Measurements from ENCODE around the gene JAM3.

Gene JAM3

DNA sequence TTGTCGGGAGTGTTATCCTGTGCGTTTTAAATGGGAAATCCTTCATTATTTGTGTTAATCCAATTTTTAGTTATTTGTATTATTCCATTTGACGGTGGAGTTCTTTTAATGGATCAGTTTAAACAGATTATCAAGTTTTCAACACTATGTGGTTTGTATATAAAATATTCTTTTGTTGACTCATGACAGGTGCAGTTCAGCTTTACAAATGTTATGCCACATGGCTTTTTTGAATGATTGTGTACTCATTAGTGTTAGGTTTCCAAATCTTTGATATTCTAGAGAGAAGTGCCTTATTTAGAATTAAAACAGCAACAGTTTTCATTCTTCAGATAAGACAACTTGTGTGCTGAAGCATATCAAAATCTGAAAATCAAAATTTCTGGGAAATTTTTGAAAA is 2.4 kb downstream of the JAM3 start:
- Histone ChIP-seq H2BK15ac (ENCODE audit: low read depth, poor library complexity, severe bottlenecking) (no peak overlapping the region), H4K8ac (ENCODE audit: low read length) (no peak overlapping the region), H3K79me1 (replicated peaks; ENCODE audit: low read length, poor library complexity, severe bottlenecking) (peaks cover 2% of the 10 kb centered on the region), H2AK5ac (ENCODE audit: low read length, severe bottlenecking) (no peak overlapping the region), H2BK120ac (ENCODE audit: low read depth, low read length) (no peak overlapping the region), H3K9ac (ENCODE audit: low read length) (no peak overlapping the region), H3K14ac (ENCODE audit: low read length in 2 of 2) (no peak overlapping the region), H3K4ac (ENCODE audit: low read depth in 1 of 2, low read length in 2 of 2) (no peak overlapping the region), H3K27ac (ENCODE audit: low read length, poor library complexity, severe bottlenecking) (no peak overlapping the region), H3K4me2 (ENCODE audit: low read length, poor library complexity, severe bottlenecking) (no peak overlapping the region), H3K4me1 (ENCODE audit: control insufficient read depth, insufficient read depth, low read depth, low read length) (no peaks in the 10 kb centered on the region), H3K18ac (ENCODE audit: low read depth in 1 of 2, low read length in 2 of 2) (no peak overlapping the region), H3K9me3 (ENCODE audit: control insufficient read depth, low read length) (no peaks in the 10 kb centered on the region), H2BK12ac (ENCODE audit: low read length in 2 of 2) (no peak overlapping the region), H2BK5ac (ENCODE audit: low read depth, low read length, poor library complexity, severe bottlenecking) (no peak overlapping the region), H3K4me3 (ENCODE audit: insufficient read depth in 1 of 2, low read depth in 1 of 2, low read length in 2 of 2) (no peak overlapping the region), H3K23ac (ENCODE audit: low read length in 2 of 2) (no peak overlapping the region), H2AFZ (ENCODE audit: low read depth, low read length) (no peak overlapping the region), H3K36me3 (ENCODE audit: control insufficient read depth in 1 of 2, insufficient read depth in 2 of 2, low read depth in 1 of 2, low read length in 2 of 2) (no peaks in the 10 kb centered on the region), H3K27me3 (ENCODE audit: control insufficient read depth in 1 of 2, insufficient read depth in 1 of 2, low read length in 2 of 2) (peaks cover 0 to 14% of the 10 kb centered on the region in 2 experiments), H4K91ac (ENCODE audit: low read length) (no peak overlapping the region)
- DNase-seq, result no peak
- WGBS, result 93% methylated on average over 2 of the region's 3 CpGs

DNA sequence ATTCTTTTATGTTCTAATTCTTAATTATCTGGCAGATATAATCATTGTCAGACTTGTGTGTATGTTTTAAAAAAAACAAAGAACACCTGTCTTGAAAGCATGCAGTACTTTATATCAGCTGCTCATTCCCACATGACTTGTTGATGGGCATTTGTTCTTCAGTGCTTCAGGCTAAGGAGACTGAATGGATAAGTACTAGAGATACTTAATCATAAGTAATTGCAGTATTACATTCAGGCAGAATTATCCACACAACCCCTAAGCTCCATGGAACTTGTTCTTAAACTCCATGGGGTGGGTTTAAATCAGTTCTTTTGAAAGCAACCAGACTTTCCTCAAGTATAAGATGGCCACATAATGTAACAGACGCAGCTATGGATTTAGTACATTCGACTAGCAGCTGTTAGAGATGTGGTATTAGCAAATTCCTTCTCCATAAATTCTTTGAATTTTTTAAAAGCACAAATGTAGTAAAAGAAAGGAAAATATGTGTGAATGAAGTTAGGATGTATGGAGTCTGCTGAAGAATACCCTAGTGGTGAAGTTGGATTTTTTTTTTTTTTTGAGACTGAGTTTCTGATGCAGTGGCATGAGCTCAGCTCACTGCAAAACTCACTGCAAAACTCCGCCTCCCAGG is 3.0 kb downstream of the JAM3 start:
- no peaks in the 10 kb centered on the region for H3K9me3 ChIP-seq (ENCODE audit: control insufficient read depth, low read length)
- no peak overlapping the region for H2BK120ac ChIP-seq (ENCODE audit: low read depth, low read length)
- no peak overlapping the region for H2AFZ ChIP-seq (ENCODE audit: low read depth, low read length)
- no peak overlapping the region for H3K9ac ChIP-seq (ENCODE audit: low read length)
- DNase-seq, result peak; percentile 12
- no peaks in the 10 kb centered on the region for H3K36me3 ChIP-seq (ENCODE audit: control insufficient read depth in 1 of 2, insufficient read depth in 2 of 2, low read depth in 1 of 2, low read length in 2 of 2)
- H3K4me2 ChIP-seq (ENCODE audit: low read length, poor library complexity, severe bottlenecking), result no peak overlapping the region
- no peak overlapping the region for H2BK12ac ChIP-seq (ENCODE audit: low read length in 2 of 2)
- H3K23ac ChIP-seq (ENCODE audit: low read length in 2 of 2), result no peak overlapping the region
- H3K79me1 ChIP-seq (replicated peaks; ENCODE audit: low read length, poor library complexity, severe bottlenecking), result peaks cover 2% of the 10 kb centered on the region
- WGBS, result 100% methylated on average over 2 of the region's 3 CpGs
- no peak overlapping the region for H3K4ac ChIP-seq (ENCODE audit: low read depth in 1 of 2, low read length in 2 of 2)
- no peak overlapping the region for H2BK15ac ChIP-seq (ENCODE audit: low read depth, poor library complexity, severe bottlenecking)
- no peak overlapping the region for H3K14ac ChIP-seq (ENCODE audit: low read length in 2 of 2)
- H4K91ac ChIP-seq (ENCODE audit: low read length), result no peak overlapping the region
- no peaks in the 10 kb centered on the region for H3K4me1 ChIP-seq (ENCODE audit: control insufficient read depth, insufficient read depth, low read depth, low read length)
- H3K27me3 ChIP-seq (ENCODE audit: control insufficient read depth in 1 of 2, insufficient read depth in 1 of 2, low read length in 2 of 2), result peaks cover 0 to 13% of the 10 kb centered on the region in 2 experiments
- H2AK5ac ChIP-seq (ENCODE audit: low read length, severe bottlenecking), result no peak overlapping the region
- H2BK5ac ChIP-seq (ENCODE audit: low read depth, low read length, poor library complexity, severe bottlenecking), result no peak overlapping the region
- H3K18ac ChIP-seq (ENCODE audit: low read depth in 1 of 2, low read length in 2 of 2), result no peak overlapping the region
- H4K8ac ChIP-seq (ENCODE audit: low read length), result no peak overlapping the region
- H3K4me3 ChIP-seq (ENCODE audit: insufficient read depth in 1 of 2, low read depth in 1 of 2, low read length in 2 of 2), result no peak overlapping the region
- H3K27ac ChIP-seq (ENCODE audit: low read length, poor library complexity, severe bottlenecking), result no peak overlapping the region

DNA sequence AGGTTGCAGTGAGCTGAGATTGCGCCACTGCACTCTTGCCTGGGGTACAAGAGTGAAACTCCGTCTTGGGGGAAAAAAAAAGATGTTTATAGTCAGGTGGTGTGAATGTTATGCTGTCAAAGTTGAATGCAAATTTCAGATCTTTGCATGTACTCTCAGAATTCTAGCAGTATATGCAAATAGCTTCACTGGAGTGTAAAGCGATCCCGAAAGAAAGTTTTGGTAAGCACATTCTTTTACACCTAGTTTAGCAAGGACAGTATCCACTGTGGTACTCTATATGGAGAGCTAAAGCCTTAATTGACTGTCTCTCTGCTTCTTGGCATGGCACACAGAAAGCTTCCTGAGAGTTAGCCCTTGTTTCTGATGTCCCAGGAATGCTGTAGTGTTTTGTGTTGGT is 4.0 kb downstream of the JAM3 start:
- Histone ChIP-seq H2AK5ac (ENCODE audit: low read length, severe bottlenecking) (no peak overlapping the region), H3K4me3 (ENCODE audit: insufficient read depth in 1 of 2, low read depth in 1 of 2, low read length in 2 of 2) (no peak overlapping the region), H3K27ac (ENCODE audit: low read length, poor library complexity, severe bottlenecking) (no peak overlapping the region), H4K8ac (ENCODE audit: low read length) (no peak overlapping the region), H3K4me1 (ENCODE audit: control insufficient read depth, insufficient read depth, low read depth, low read length) (no peaks in the 10 kb centered on the region), H2AFZ (ENCODE audit: low read depth, low read length) (no peak overlapping the region), H3K79me1 (replicated peaks; ENCODE audit: low read length, poor library complexity, severe bottlenecking) (peaks cover 2% of the 10 kb centered on the region), H2BK5ac (ENCODE audit: low read depth, low read length, poor library complexity, severe bottlenecking) (no peak overlapping the region), H3K9me3 (ENCODE audit: control insufficient read depth, low read length) (no peaks in the 10 kb centered on the region), H3K18ac (ENCODE audit: low read depth in 1 of 2, low read length in 2 of 2) (no peak overlapping the region), H3K4me2 (ENCODE audit: low read length, poor library complexity, severe bottlenecking) (no peak overlapping the region), H3K27me3 (ENCODE audit: control insufficient read depth in 1 of 2, insufficient read depth in 1 of 2, low read length in 2 of 2) (peaks cover 0 to 6% of the 10 kb centered on the region in 2 experiments), H3K23ac (ENCODE audit: low read length in 2 of 2) (no peak overlapping the region), H2BK12ac (ENCODE audit: low read length in 2 of 2) (no peak overlapping the region), H3K4ac (ENCODE audit: low read depth in 1 of 2, low read length in 2 of 2) (no peak overlapping the region), H2BK120ac (ENCODE audit: low read depth, low read length) (no peak overlapping the region), H3K14ac (ENCODE audit: low read length in 2 of 2) (no peak overlapping the region), H2BK15ac (ENCODE audit: low read depth, poor library complexity, severe bottlenecking) (no peak overlapping the region), H4K91ac (ENCODE audit: low read length) (no peak overlapping the region), H3K36me3 (ENCODE audit: control insufficient read depth in 1 of 2, insufficient read depth in 2 of 2, low read depth in 1 of 2, low read length in 2 of 2) (no peaks in the 10 kb centered on the region), H3K9ac (ENCODE audit: low read length) (no peak overlapping the region)
- 71% methylated on average over 4 of the region's 4 CpGs for WGBS
- DNase-seq, result no peak

DNA sequence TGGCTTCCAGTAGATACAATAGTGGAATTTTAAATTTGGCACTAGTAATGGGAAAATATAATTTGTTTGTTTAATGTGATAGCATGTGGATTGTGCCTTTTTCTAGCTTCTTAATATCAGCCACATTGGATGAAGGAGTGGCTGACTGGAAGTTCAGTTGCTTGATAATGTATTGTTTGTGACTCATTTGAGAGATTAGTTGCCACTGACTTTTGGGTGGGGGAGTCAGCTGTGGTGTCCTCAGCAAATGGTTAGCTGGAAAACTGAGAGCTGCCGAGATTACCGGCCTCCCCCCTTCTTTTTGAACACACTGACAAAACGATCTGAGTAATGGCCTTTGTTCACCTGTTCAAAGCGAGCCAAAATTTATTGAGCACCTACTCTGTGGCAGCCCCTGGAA is 5.5 kb downstream of the JAM3 start:
- Histone ChIP-seq H3K4me1 (ENCODE audit: control insufficient read depth, insufficient read depth, low read depth, low read length) (no peaks in the 10 kb centered on the region), H3K4me3 (ENCODE audit: insufficient read depth in 1 of 2, low read depth in 1 of 2, low read length in 2 of 2) (no peak overlapping the region), H3K9ac (ENCODE audit: low read length) (peak overlapping the region; percentile 7), H2BK12ac (ENCODE audit: low read length in 2 of 2) (no peak overlapping the region), H2AK5ac (ENCODE audit: low read length, severe bottlenecking) (no peak overlapping the region), H2BK15ac (ENCODE audit: low read depth, poor library complexity, severe bottlenecking) (no peak overlapping the region), H2BK5ac (ENCODE audit: low read depth, low read length, poor library complexity, severe bottlenecking) (no peak overlapping the region), H3K9me3 (ENCODE audit: control insufficient read depth, low read length) (no peaks in the 10 kb centered on the region), H3K27me3 (ENCODE audit: control insufficient read depth in 1 of 2, insufficient read depth in 1 of 2, low read length in 2 of 2) (peaks cover 0 to 6% of the 10 kb centered on the region in 2 experiments), H3K4me2 (ENCODE audit: low read length, poor library complexity, severe bottlenecking) (no peak overlapping the region), H2AFZ (ENCODE audit: low read depth, low read length) (no peak overlapping the region), H3K4ac (ENCODE audit: low read depth in 1 of 2, low read length in 2 of 2) (no peak overlapping the region), H4K91ac (ENCODE audit: low read length) (no peak overlapping the region), H3K18ac (ENCODE audit: low read depth in 1 of 2, low read length in 2 of 2) (no peak overlapping the region), H3K14ac (ENCODE audit: low read length in 2 of 2) (no peak overlapping the region), H2BK120ac (ENCODE audit: low read depth, low read length) (no peak overlapping the region), H4K8ac (ENCODE audit: low read length) (no peak overlapping the region), H3K27ac (ENCODE audit: low read length, poor library complexity, severe bottlenecking) (no peak overlapping the region), H3K79me1 (replicated peaks; ENCODE audit: low read length, poor library complexity, severe bottlenecking) (peaks cover 2% of the 10 kb centered on the region), H3K36me3 (ENCODE audit: control insufficient read depth in 1 of 2, insufficient read depth in 2 of 2, low read depth in 1 of 2, low read length in 2 of 2) (no peaks in the 10 kb centered on the region), H3K23ac (ENCODE audit: low read length in 2 of 2) (no peak overlapping the region)
- WGBS, result 79% methylated on average over 2 of the region's 4 CpGs
- no peak for DNase-seq
